Spleen (tissue), 11 donors: ENCODE results near the gene RNPEPL1. TPM values are rescaled to one million over a fixed set of nuclear protein-coding genes. Genes with fewer than 3 reads are reported as not detected.

ENCODE experiments used
- DNase-seq: peaks from one replicate; pipeline ENCODE4 v3.0.0-alpha.2; 2020
- H3K27ac ChIP-seq, 8 donors: fragments of 200-600 bp; sonication (generic) in 7 of 8; 1 replicate in 4 of 8; 2 replicates in 4 of 8; pipeline versions ENCODE4 v1.5.0 to v1.8.0; 2016 to 2021; ENCODE audit warnings: inconsistent platforms in 4 of 8, mild to moderate bottlenecking in 4 of 8, moderate library complexity in 1 of 8
- H3K27me3 ChIP-seq, 7 donors: fragments of 200-600 bp; sonication (generic) in 6 of 7; replicated peaks in 1 of 7; 1 replicate in 4 of 7; 2 replicates in 3 of 7; pipeline versions ENCODE4 v1.5.0 to v1.8.0; 2016 to 2021; ENCODE audit warnings: inconsistent platforms in 3 of 7, mild to moderate bottlenecking in 1 of 7
- H3K36me3 ChIP-seq, 6 donors: fragments of 200-600 bp; sonication (generic) in 5 of 6; 1 replicate in 4 of 6; 2 replicates in 2 of 6; pipeline versions ENCODE4 v1.5.0 to v1.8.0; 2016 to 2021; ENCODE audit warnings: inconsistent platforms in 2 of 6
- H3K4me1 ChIP-seq, 6 donors: fragments of 200-600 bp; sonication (generic) in 5 of 6; 1 replicate in 3 of 6; 2 replicates in 3 of 6; pipeline versions ENCODE4 v1.5.0 to v1.8.0; 2016 to 2021; ENCODE audit warnings: inconsistent platforms in 3 of 6
- H3K4me3 ChIP-seq, 8 donors: fragments of 200-600 bp; sonication (generic) in 7 of 8; 1 replicate in 4 of 8; 2 replicates in 4 of 8; pipeline versions ENCODE4 v1.5.0 to v1.8.0; 2016 to 2021; ENCODE audit warnings: inconsistent platforms in 4 of 8, mild to moderate bottlenecking in 4 of 8, moderate library complexity in 2 of 8
- H3K9me3 ChIP-seq, 8 donors: fragments of 200-600 bp; sonication (generic) in 7 of 8; 1 replicate in 4 of 8; 2 replicates in 4 of 8; pipeline versions ENCODE4 v1.5.0 to v1.8.0; 2016 to 2021; ENCODE audit warnings: inconsistent platforms in 4 of 8
- POLR2A ChIP-seq, 3 donors: fragments of 450-650 bp; IDR thresholded peaks; one replicate each; pipeline ENCODE4 v1.5.1; 2017; ENCODE audit warnings: antibody characterized with exemption in 3 of 3, mild to moderate bottlenecking in 1 of 3
- POLR2AphosphoS5 ChIP-seq, 3 donors: sonication (generic); formaldehyde crosslinking; IDR thresholded peaks; one replicate each; pipeline ENCODE4 v1.5.1; 2017; ENCODE audit warnings: antibody characterized with exemption in 3 of 3
- WGBS, 5 donors: extraction: QIAGEN DNeasy Blood & Tissue Kit in 3 of 5; methylation state at CpG; one replicate each; pipeline versions ENCODE4 v1.1.5 to v1.1.7; 2013 to 2018; 5-methylcytosine and 5-hydroxymethylcytosine counted together
- intact Hi-C: fragments of 100-400 bp; cut with DNase I; formaldehyde crosslinking; loops from one replicate; pipeline ENCODE4 v1.15.0; 2023; ENCODE audit warnings: low total_unique reads
- polyA plus RNA-seq, 3 donors: library from polyadenylated mRNA; stranded (reverse); fragments of 200-250 nt; gene quantifications; one replicate each; pipeline ENCODE4 v1.2.1, GENCODE V29; 2013
- total RNA-seq, 7 donors: library from RNA; depleted of rRNA in 3 of 7; stranded (reverse); fragments of >200 nt in 3 of 7; fragmentation: NEBNext Ultra II Directional in 4 of 7; extraction: Animal tissue kit (Norgen Biotek cat#: 25700) in 4 of 7; gene quantifications; one replicate each; pipeline versions ENCODE4 v1.1.0 to v1.2.1, GENCODE V29; 2016 to 2021
- TF ChIP-seq, protein P1 (sequence below), 11 experiments: fragments of 200-600 bp in 7 of 11; fragments of 450-650 bp in 4 of 11; sonication (generic) in 4 of 11; IDR thresholded peaks in 8 of 11; conservative IDR thresholded peaks in 3 of 11; 1 replicate in 7 of 11; 2 replicates in 4 of 11; pipeline versions ENCODE4 v1.4.0 to v1.8.0; 2016 to 2021; ENCODE audit warnings: antibody characterized with exemption in 11 of 11, inconsistent platforms in 4 of 11, mild to moderate bottlenecking in 1 of 11
- donor health status: healthy with polysubstance abuse.
- donor health status: DM: no; HTN: no; CAD: no; lungs with moderate emphysema.
- donor health status: DM: no; HTN: no; CAD: no.
- donor health status: Bipolar disorder and iron deficiency.
- donor health status: healthy.
- donor health status: DM: no; HTN: no; CAD: no.
- donor health status: DM: yes; HTN: yes; CAD: no.

RNPEPL1 gene
- total and polyA plus RNA-seq, 10 donors, result 57.2 to 165 (median 87.4) TPM

DNA sequence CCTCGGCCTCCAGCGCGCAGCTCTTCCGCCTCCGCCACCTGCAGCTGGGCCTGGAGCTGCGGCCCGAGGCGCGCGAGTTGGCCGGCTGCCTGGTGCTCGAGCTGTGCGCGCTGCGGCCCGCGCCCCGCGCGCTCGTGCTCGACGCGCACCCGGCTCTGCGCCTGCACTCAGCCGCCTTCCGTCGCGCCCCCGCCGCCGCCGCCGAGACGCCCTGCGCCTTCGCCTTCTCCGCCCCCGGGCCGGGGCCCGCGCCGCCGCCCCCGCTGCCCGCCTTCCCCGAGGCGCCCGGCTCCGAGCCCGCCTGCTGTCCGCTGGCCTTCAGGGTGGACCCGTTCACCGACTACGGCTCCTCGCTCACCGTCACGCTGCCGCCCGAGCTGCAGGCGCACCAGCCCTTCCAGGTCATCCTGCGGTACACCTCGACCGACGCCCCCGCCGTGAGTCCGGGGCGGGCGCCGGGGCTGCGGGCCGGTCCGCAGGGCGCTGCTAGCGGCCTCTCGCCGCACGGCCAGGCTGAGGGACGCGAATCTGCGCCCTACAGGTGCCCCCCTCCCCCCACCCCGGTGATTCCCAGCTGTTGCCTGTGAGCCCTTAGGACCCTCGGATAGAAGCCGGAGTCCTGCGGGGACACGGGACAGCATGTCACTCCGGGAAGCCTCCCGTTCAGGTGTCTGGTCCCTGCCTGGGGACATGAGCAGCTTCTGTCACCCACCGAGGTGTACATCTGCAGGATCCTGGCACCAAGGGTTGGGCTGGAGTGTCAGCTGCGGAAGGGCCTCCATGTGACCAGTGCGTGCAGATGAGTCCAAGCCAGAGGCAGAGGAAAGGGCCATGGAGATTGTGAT, 616 bp downstream of the RNPEPL1 start:
- peak in 1 of 3 donors; percentile 43 for TF ChIP-seq POLR2A (IDR thresholded peaks at IDR 0.05)
- peak; percentile 45 to 69 (median 65) for TF ChIP-seq POLR2AphosphoS5 (IDR thresholded peaks at IDR 0.05)
- TF ChIP-seq, protein P1, sequence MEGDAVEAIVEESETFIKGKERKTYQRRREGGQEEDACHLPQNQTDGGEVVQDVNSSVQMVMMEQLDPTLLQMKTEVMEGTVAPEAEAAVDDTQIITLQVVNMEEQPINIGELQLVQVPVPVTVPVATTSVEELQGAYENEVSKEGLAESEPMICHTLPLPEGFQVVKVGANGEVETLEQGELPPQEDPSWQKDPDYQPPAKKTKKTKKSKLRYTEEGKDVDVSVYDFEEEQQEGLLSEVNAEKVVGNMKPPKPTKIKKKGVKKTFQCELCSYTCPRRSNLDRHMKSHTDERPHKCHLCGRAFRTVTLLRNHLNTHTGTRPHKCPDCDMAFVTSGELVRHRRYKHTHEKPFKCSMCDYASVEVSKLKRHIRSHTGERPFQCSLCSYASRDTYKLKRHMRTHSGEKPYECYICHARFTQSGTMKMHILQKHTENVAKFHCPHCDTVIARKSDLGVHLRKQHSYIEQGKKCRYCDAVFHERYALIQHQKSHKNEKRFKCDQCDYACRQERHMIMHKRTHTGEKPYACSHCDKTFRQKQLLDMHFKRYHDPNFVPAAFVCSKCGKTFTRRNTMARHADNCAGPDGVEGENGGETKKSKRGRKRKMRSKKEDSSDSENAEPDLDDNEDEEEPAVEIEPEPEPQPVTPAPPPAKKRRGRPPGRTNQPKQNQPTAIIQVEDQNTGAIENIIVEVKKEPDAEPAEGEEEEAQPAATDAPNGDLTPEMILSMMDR (IDR thresholded peaks at IDR 0.05 in 8 of 11, conservative IDR thresholded peaks at IDR 0.05 in 3 of 11), result no peak
- intact Hi-C loops, result no loop called here
- Histone ChIP-seq H3K36me3 (peaks cover 0 to 41% (median 15%) of the 10 kb centered on the region in 6 donors), H3K27me3 (no peaks in the 10 kb centered on the region), H3K4me3 (peak overlapping the region; percentile 69 to 91 (median 72)), H3K27ac (peak overlapping the region; percentile 68 to 100 (median 86)), H3K4me1 (peaks cover 56 to 83% (median 69%) of the 10 kb centered on the region in 6 donors), H3K9me3 (no peaks in the 10 kb centered on the region)
- DNase-seq, result peak; percentile 94
- 1 to 4% (median 3%) methylated on average over 9 to 93 of the region's 93 CpGs for WGBS, 5 donors

DNA sequence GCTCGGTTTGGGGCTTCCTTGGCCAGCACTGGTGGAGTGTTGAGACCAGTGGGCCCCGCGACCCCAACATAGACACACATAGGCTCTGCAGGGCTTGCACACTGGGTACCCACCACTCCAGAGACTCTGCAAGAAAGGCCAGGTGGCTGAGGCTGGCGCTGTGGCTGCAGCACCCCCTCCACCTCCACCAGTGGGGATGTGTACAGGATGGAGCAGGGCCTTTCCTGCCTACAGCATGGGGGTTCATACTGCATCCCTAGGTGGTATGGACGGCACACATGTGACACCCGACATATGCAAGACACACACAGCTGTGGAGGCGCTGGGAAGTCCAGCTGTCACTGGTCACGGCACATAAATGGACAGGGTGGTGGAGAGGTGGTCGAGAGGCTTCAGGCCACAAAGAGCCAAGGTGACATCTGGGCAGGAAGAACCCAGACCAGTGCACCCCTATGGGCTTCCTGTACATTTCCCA, 1.3 kb downstream of the RNPEPL1 start:
- Histone ChIP-seq H3K9me3 (no peaks in the 10 kb centered on the region), H3K27ac (peak overlapping the region in 7 of 8 donors; percentile 68 to 100 (median 84)), H3K27me3 (no peaks in the 10 kb centered on the region), H3K4me3 (peak overlapping the region; percentile 69 to 91 (median 72)), H3K4me1 (peaks cover 49 to 76% (median 62%) of the 10 kb centered on the region in 6 donors), H3K36me3 (peaks cover 0 to 48% (median 22%) of the 10 kb centered on the region in 6 donors)
- 69 to 78% (median 75%) methylated on average over 6 to 9 of the region's 9 CpGs for WGBS, 5 donors
- intact Hi-C loops, result no loop called here
- DNase-seq, result no peak
- TF ChIP-seq POLR2AphosphoS5 (IDR thresholded peaks at IDR 0.05), result no peak
- no peak for TF ChIP-seq POLR2A (IDR thresholded peaks at IDR 0.05)
- TF ChIP-seq, protein P1 (IDR thresholded peaks at IDR 0.05 in 8 of 11, conservative IDR thresholded peaks at IDR 0.05 in 3 of 11), result no peak

DNA sequence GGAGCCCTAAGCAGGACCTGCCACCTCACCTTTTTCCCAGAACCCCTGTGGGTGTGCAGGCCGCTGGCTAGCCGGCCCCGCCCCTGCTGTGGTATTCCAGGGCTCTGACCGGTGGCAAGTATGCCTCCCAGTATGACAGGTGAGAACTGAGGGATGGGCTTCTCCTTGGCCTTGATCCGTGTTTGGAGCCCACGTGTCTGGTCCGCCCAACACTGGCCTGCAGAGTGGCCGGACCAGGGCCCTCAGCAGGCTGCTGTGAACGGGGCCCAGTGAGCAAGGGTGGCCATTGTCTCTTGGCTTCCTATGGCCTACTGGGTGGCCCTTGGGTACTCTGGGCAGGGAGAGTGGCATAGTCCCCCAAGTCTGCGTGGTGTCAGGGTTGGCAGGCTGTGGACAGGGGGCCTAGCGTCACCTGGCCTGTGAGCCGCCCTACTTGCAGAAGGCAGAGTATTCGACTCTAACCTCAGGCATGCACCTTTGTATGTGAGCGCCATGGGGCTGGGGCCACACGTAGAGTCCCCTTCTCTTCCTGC, 1.8 kb downstream of the RNPEPL1 start:
- H3K4me1 ChIP-seq, result peaks cover 44 to 71% (median 57%) of the 10 kb centered on the region in 6 donors
- H3K27ac ChIP-seq, result peak overlapping the region in 2 of 8 donors; percentile 95 to 99
- DNase-seq, result peak; percentile 81
- H3K36me3 ChIP-seq, result peaks cover 0 to 53% (median 27%) of the 10 kb centered on the region in 6 donors
- no peaks in the 10 kb centered on the region for H3K27me3 ChIP-seq
- no peaks in the 10 kb centered on the region for H3K9me3 ChIP-seq
- peak overlapping the region in 5 of 8 donors; percentile 70 to 91 (median 73) for H3K4me3 ChIP-seq
- TF ChIP-seq POLR2AphosphoS5 (IDR thresholded peaks at IDR 0.05) (peak in 1 of 3 donors; percentile 6), POLR2A (IDR thresholded peaks at IDR 0.05) (no peak)
- TF ChIP-seq, protein P1 (IDR thresholded peaks at IDR 0.05 in 8 of 11, conservative IDR thresholded peaks at IDR 0.05 in 3 of 11), result no peak
- WGBS, 5 donors, result 88 to 95% (median 91%) methylated on average over 9 to 15 of the region's 15 CpGs
- intact Hi-C loops, result no loop called here
